HEK293T (cell line): ENCODE results near the gene RPS2.

ENCODE experiments used
- CTCF ChIA-PET: fragments of 350-600 bp; formaldehyde crosslinking; extraction: SDS; loops from one replicate; lab custom pipeline; 2021; ENCODE audit warnings: antibody characterized with exemption, inconsistent platforms; lab: Yijun Ruan, JAX
- POLR2A ChIA-PET: fragments of 350-600 bp; formaldehyde crosslinking; extraction: SDS; loops from one replicate; lab custom pipeline; 2020; ENCODE audit warnings: antibody characterized with exemption, inconsistent platforms; lab: Yijun Ruan, JAX
- DNase-seq: peaks from one replicate; pipeline ENCODE4 v3.0.0; 2012; ENCODE audit warnings: mixed read lengths; ENCODE audit errors: extremely low spot score
- ARNT ChIP-seq: fragments of 450-650 bp; IDR thresholded peaks from 2 replicates; pipeline ENCODE4 v1.6.1; 2017; ENCODE audit warnings: mild to moderate bottlenecking
- BHLHE40 ChIP-seq: fragments of 450-650 bp; IDR thresholded peaks from 2 replicates; pipeline ENCODE4 v1.6.1; 2016; ENCODE audit warnings: mild to moderate bottlenecking, moderate library complexity, borderline replicate concordance
- CTBP1 ChIP-seq: fragments of 450-650 bp; IDR thresholded peaks from 2 replicates; pipeline ENCODE4 v1.6.1; 2016; ENCODE audit warnings: borderline replicate concordance
- ELF4 ChIP-seq: fragments of 450-650 bp; IDR thresholded peaks from 2 replicates; pipeline ENCODE4 v1.6.1; 2017; ENCODE audit warnings: antibody characterized with exemption
- FOXA1 ChIP-seq: fragments of 450-650 bp; IDR thresholded peaks from 2 replicates; pipeline ENCODE4 v1.6.1; 2016; ENCODE audit warnings: mild to moderate bottlenecking
- FOXK2 ChIP-seq: fragments of 450-650 bp; IDR thresholded peaks from 2 replicates; pipeline ENCODE4 v1.6.1; 2016; ENCODE audit warnings: mild to moderate bottlenecking
- FOXM1 ChIP-seq: fragments of 450-650 bp; IDR thresholded peaks from 2 replicates; pipeline ENCODE4 v1.6.1; 2017; ENCODE audit warnings: mild to moderate bottlenecking, borderline replicate concordance
- HDGF ChIP-seq: fragments of 450-650 bp; IDR thresholded peaks from 2 replicates; pipeline ENCODE4 v1.6.1; 2017; ENCODE audit warnings: antibody characterized with exemption, borderline replicate concordance
- L3MBTL2 ChIP-seq: fragments of 450-650 bp; conservative IDR thresholded peaks from 2 replicates; pipeline ENCODE4 v1.6.1; 2016; ENCODE audit warnings: mild to moderate bottlenecking
- LEF1 ChIP-seq: fragments of 450-650 bp; IDR thresholded peaks from 2 replicates; pipeline ENCODE4 v1.6.1; 2017; ENCODE audit warnings: mild to moderate bottlenecking, borderline replicate concordance
- NFRKB ChIP-seq: fragments of 450-650 bp; IDR thresholded peaks from 2 replicates; pipeline ENCODE4 v1.6.1; 2016; ENCODE audit warnings: mild to moderate bottlenecking, moderate library complexity
- SP1 ChIP-seq: fragments of 450-650 bp; IDR thresholded peaks from 2 replicates; pipeline ENCODE4 v1.6.1; 2017
- SUZ12 ChIP-seq: fragments of 450-650 bp; IDR thresholded peaks from 2 replicates; pipeline ENCODE4 v1.6.1; 2016; ENCODE audit warnings: mild to moderate bottlenecking
- TARDBP ChIP-seq: fragments of 450-650 bp; IDR thresholded peaks from 2 replicates; pipeline ENCODE4 v1.6.1; 2016
- ZNF384 ChIP-seq: fragments of 450-650 bp; IDR thresholded peaks from 2 replicates; pipeline ENCODE4 v1.6.1; 2016
- TF ChIP-seq, protein P1 (sequence below): fragments of 450-650 bp; IDR thresholded peaks from 2 replicates; pipeline ENCODE4 v1.6.1; 2016

RPS2 gene

DNA sequence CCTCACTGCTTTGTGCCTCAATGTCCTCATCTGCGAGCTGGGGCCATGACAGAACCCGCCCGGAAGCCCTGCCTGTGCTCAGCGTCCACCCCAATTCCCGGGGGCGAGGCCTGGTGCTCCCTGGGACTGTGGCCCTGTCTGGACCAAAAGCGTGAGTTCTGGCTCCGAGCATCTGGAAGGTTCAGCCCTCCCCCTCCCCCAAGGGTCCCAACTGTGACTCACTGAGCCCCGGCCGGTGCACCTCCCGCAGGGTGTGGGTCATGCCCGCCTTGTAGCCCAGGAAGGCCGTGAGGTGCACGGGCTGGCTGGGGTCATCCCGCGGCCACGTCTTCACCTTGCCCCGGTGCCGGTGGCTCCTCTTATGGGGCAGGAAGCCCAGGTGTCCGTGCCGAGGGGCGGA lies 10.9 kb downstream of the RPS2 start:
- POLR2A ChIA-PET: interaction anchor here (0.7 to 4.1 kb wide), 3 partner anchors 10 to 18 kb away, joined by 3 to 26 read pairs (median 3); partner anchors contain the start of genes RPS2 and TBL3
- CTCF ChIA-PET: interaction anchor here (1.5 to 5.9 kb wide), 3 partner anchors 11 to 30 kb away, joined by 6 to 36 read pairs (median 7); partner anchors contain the start of gene MSRB1
- DNase-seq: no peak
- TF ChIP-seq FOXM1 (no peak), TARDBP (no peak), SUZ12 (no peak), BHLHE40 (no peak), NFRKB (no peak), L3MBTL2 (no peak), FOXA1 (no peak), FOXK2 (no peak), HDGF (no peak), SP1 (no peak), ELF4 (no peak), ARNT (no peak), ZNF384 (no peak), CTBP1 (no peak), LEF1 (no peak)
- TF ChIP-seq, protein P1, sequence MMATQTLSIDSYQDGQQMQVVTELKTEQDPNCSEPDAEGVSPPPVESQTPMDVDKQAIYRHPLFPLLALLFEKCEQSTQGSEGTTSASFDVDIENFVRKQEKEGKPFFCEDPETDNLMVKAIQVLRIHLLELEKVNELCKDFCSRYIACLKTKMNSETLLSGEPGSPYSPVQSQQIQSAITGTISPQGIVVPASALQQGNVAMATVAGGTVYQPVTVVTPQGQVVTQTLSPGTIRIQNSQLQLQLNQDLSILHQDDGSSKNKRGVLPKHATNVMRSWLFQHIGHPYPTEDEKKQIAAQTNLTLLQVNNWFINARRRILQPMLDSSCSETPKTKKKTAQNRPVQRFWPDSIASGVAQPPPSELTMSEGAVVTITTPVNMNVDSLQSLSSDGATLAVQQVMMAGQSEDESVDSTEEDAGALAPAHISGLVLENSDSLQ: no peak

DNA sequence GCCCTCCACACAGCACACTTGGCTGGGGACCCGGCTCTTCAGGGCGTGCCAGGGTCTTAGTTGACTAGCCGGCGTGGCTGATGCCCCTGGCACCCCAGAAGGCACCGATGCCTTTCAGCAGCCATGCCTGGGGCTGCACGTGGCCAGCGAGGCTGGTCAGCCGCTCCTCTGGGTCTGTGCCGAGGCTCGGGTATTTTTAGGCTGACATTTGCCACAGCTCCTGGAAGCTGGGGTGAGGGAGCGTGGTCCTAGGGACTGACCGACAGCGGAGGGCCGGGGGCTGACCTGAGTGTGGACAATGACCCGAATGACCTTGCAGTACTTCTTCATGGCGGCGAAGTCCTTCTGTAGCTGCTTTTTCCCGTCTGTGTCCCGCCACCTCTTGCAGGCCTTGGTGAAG lies 14.1 kb downstream of the RPS2 start:
- ChIA-PET CTCF (interaction anchor here (1.6 to 5.9 kb wide), 2 partner anchors 10 to 21 kb away, joined by 4 to 36 read pairs; no protein-coding TSS in a partner anchor), POLR2A (interaction anchor here (0.6 to 3.7 kb wide), 3 partner anchors 10 to 20 kb away, joined by 3 to 41 read pairs (median 5); partner anchors contain the start of gene RPS2)
- DNase-seq: no peak
- TF ChIP-seq LEF1 (no peak), FOXK2 (no peak), CTBP1 (no peak), NFRKB (no peak), BHLHE40 (no peak)

DNA sequence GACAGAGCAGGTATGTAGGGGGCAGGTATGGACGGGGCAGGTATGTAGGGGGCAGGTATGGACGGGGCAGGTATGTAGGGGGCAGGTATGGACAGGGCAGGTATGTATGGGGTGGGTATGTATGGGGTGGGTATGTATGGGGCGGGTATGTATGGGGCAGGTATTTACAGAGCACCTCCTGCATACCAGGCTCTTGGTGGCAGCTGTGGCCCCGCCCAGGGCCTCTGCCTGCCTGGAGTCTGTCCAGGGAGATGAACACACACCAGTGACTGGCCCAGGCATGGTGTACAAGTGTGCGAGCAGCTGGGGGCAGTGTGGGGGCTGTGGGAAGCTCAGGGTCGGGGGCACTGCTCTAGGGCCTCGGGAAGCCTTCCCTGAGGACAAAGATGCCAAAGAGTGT lies 14.6 kb downstream of the RPS2 start:
- TF ChIP-seq ELF4 (no peak), FOXK2 (no peak), L3MBTL2 (no peak), ARNT (no peak), NFRKB (no peak), SP1 (no peak), FOXA1 (no peak), SUZ12 (no peak), LEF1 (no peak), FOXM1 (no peak), TARDBP (no peak), ZNF384 (no peak), HDGF (no peak), BHLHE40 (no peak), CTBP1 (no peak)
- TF ChIP-seq, protein P1: no peak
- no peak for DNase-seq
- POLR2A ChIA-PET: interaction anchor here (1.0 to 3.7 kb wide), 2 partner anchors 9 to 14 kb away, joined by 5 to 41 read pairs; partner anchors contain the start of gene RPS2
- CTCF ChIA-PET: interaction anchor here (0.5 to 5.9 kb wide), 3 partner anchors 9 to 27 kb away, joined by 3 to 36 read pairs (median 4); no protein-coding TSS in a partner anchor

DNA sequence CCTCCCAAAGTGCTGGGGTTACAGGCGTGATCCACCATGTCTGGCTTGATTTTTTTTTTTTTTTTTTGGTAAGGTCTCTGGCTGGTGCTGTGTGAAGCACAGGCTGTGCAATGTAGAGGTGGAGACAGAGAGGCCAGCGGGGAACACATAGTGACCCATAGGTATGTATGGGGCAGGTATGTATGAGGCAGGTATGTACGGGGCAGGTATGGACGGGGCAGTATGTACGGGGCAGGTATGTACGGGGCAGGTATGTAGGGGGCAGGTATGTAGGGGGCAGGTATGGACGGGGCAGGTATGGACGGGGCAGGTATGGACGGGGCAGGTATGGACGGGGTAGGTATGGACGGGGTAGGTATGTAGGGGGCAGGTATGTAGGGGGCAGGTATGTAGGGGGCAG lies 15.1 kb downstream of the RPS2 start:
- TF ChIP-seq ZNF384 (no peak), SP1 (no peak), FOXK2 (no peak), L3MBTL2 (no peak), ELF4 (no peak)
- CTCF ChIA-PET: interaction anchor here (0.5 to 5.9 kb wide), 3 partner anchors 8 to 175 kb away, joined by 3 to 36 read pairs (median 4); no protein-coding TSS in a partner anchor
- DNase-seq: no peak
- POLR2A ChIA-PET: interaction anchor here (3.7 kb wide), 1 partner anchor 15 kb away, joined by 41 read pairs; the partner anchor contains the start of gene RPS2

DNA sequence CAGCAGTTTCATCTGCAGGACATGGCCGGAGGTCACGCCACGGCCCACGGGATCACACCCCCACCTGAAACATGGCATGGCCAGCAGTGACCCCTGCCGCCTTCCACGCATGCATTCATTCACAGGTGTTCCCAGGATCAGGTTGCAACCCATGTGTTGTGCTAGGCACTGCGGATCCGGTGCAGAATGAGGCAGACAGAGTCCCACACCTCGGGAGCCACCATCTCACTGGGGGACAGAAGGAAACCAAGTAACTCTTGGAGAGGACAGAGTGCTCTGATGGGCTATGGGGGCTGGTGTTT lies 17.3 kb downstream of the RPS2 start:
- DNase-seq: no peak
- POLR2A ChIA-PET: interaction anchor here (0.8 to 3.5 kb wide), 2 partner anchors 10 to 18 kb away, joined by 3 to 31 read pairs; partner anchors contain the start of gene RPS2
- CTCF ChIA-PET: interaction anchor here (1.4 to 1.5 kb wide), 2 partner anchors 10 to 12 kb away, joined by 3 to 4 read pairs; partner anchors contain the start of gene NDUFB10
- TF ChIP-seq ARNT (no peak), L3MBTL2 (no peak), CTBP1 (no peak), SP1 (no peak), LEF1 (no peak), FOXM1 (no peak), ZNF384 (no peak)
- TF ChIP-seq, protein P1: no peak

DNA sequence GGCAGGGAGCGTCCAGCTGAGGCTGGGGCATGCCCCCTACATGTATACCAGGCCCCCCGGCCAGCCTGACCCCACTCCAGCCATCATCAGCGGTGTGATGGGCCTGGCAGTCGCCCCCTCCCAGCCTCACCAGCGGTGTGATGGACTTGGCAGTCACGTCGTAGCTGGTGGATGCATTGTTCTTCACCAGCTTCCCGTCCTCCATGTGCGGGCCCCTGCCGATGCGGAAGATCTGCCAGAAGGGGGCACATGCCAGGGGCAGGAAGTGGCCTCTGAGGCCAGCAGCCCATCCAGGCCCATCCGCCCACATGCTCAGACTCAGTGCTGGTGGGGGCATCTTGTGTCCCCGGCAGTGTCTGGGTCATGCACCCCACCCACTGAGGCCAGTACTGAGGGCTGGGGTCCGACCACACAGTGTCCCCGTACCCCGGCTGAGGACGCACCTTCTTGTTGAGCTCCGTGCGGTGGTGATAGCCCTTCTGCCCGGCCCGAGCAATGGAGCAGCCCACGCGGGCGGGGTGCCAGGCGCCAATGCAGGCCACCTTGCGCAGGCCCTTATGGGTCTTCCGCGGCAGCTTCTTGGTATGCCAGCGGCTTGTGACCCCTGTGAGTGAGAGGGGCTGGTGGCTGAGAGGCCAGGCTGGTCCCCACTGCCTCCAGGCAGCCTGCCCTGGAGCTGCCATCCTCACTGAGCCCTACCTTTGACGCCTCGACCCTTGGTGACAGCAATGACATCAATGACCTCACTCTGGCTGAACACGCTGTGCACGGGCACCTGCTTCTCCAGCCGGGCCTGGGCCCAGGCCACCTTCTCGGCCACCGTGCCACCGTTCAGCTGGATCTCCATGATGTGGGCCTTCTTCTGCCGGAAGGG lies 17.9 kb downstream of the RPS2 start:
- CTCF ChIA-PET: interaction anchor here (1.0 to 1.5 kb wide), 4 partner anchors 11 to 23 kb away, joined by 3 to 5 read pairs (median 4); partner anchors contain the start of gene NDUFB10
- POLR2A ChIA-PET: interaction anchor here (0.8 to 3.5 kb wide), 3 partner anchors 11 to 18 kb away, joined by 3 to 31 read pairs (median 11); partner anchors contain the start of gene RPS2
- TF ChIP-seq NFRKB: no peak
- no peak for TF ChIP-seq ELF4
- TF ChIP-seq ARNT: no peak
- TF ChIP-seq CTBP1: no peak
- no peak for TF ChIP-seq FOXA1
- TF ChIP-seq TARDBP: no peak
- no peak for TF ChIP-seq SUZ12
- TF ChIP-seq BHLHE40: no peak
- TF ChIP-seq, protein P1: no peak
- no peak for TF ChIP-seq LEF1
- TF ChIP-seq FOXK2: no peak
- TF ChIP-seq FOXM1: no peak
- no peak for TF ChIP-seq L3MBTL2
- no peak for TF ChIP-seq ZNF384
- TF ChIP-seq HDGF: no peak
- no peak for TF ChIP-seq SP1
- DNase-seq: no peak
